ENCODE measurements around the gene VAT1L. TPM values are rescaled to one million over a fixed set of nuclear protein-coding genes. Genes with fewer than 3 reads are reported as not detected.

Gene VAT1L
- polyA plus RNA-seq, 1 of the 3 experiments (the other 2 are of a cell fraction), result 52.5 TPM

- Histone ChIP-seq H4K20me1 (ENCODE audit: insufficient read depth) (no peaks in the 10 kb centered on the region), H3F3A (replicated peaks; ENCODE audit: insufficient read depth) (peaks cover 13% of the 10 kb centered on the region), H3K9me2 (no peaks in the 10 kb centered on the region), H3K79me2 (ENCODE audit: insufficient read depth) (no peaks in the 10 kb centered on the region), H3K27ac (ENCODE audit: low read depth in 2 of 2, low read length in 1 of 2) (no peak overlapping the region), H3K27me3 (ENCODE audit: insufficient read depth) (no peaks in the 10 kb centered on the region), H3K36me3 (replicated peaks in 1 of 2; ENCODE audit: control insufficient read depth in 1 of 2, insufficient read depth in 2 of 2, low read length in 1 of 2) (no peaks in the 10 kb centered on the region), H3K9me3 (no peaks in the 10 kb centered on the region), H3K9ac (no peak overlapping the region), H3K4me3 (ENCODE audit: low read depth in 2 of 2, low read length in 1 of 2) (no peak overlapping the region), H2AFZ (ENCODE audit: low read depth) (no peak overlapping the region), H3K4me1 (ENCODE audit: control insufficient read depth in 1 of 2, insufficient read depth in 2 of 2, low read depth in 1 of 2, low read length in 1 of 2) (peaks cover 0 to under 1% of the 10 kb centered on the region in 2 experiments; a peak in 1 of 4 replicates), H3K4me2 (no peak overlapping the region)
- WGBS (ENCODE audit: low lambda C conversion rate), result 67% methylated on average over 2 of the region's 2 CpGs
- peak; percentile 31 for DNase-seq
- ChIA-PET POLR2A (no interaction called here), CTCF (interaction anchor here (0.7 to 1.0 kb wide), 2 partner anchors 85 to 108 kb away, joined by 3 to 4 read pairs; no protein-coding TSS in a partner anchor)
- TF ChIP-seq FOXM1 (IDR thresholded peaks at IDR 0.05; ENCODE audit: low read depth) (no peak), TEAD4 (IDR thresholded peaks at IDR 0.05; ENCODE audit: borderline replicate concordance, insufficient read depth) (no peak), ELF1 (IDR thresholded peaks at IDR 0.05) (no peak), RAD21 (IDR thresholded peaks at IDR 0.05; ENCODE audit: low read length) (peak; percentile 55), YY1 (IDR thresholded peaks at IDR 0.05; ENCODE audit: low read depth) (no peak), RXRA (IDR thresholded peaks at IDR 0.05; ENCODE audit: borderline replicate concordance, low read depth) (no peak), MXI1 (IDR thresholded peaks at IDR 0.05; ENCODE audit: low read depth, low read length) (no peak), TAF1 (IDR thresholded peaks at IDR 0.05; ENCODE audit: borderline replicate concordance, low read depth, low read length) (no peak), POLR2AphosphoS5 (IDR thresholded peaks at IDR 0.05; ENCODE audit: low read depth, low read length) (no peak), CHD2 (IDR thresholded peaks at IDR 0.05; ENCODE audit: low read length, partially characterized antibody) (no peak), RCOR1 (IDR thresholded peaks at IDR 0.05; ENCODE audit: low read length) (no peak), NRF1 (IDR thresholded peaks at IDR 0.05; ENCODE audit: low read depth, low read length) (no peak), SIN3A (IDR thresholded peaks at IDR 0.05; ENCODE audit: borderline replicate concordance, low read depth, low read length) (no peak), RFX5 (IDR thresholded peaks at IDR 0.05; ENCODE audit: low read length) (no peak), TCF12 (IDR thresholded peaks at IDR 0.05) (no peak), MEF2A (IDR thresholded peaks at IDR 0.05; ENCODE audit: borderline replicate concordance, low read depth) (no peak), SMC3 (IDR thresholded peaks at IDR 0.05; ENCODE audit: low read depth, low read length) (peak; percentile 29; the same call in 1 of the 2 replicates), EZH2phosphoT487 (IDR thresholded peaks at IDR 0.05; ENCODE audit: borderline replicate concordance, low read depth) (no peak)
- TF ChIP-seq, protein P1, sequence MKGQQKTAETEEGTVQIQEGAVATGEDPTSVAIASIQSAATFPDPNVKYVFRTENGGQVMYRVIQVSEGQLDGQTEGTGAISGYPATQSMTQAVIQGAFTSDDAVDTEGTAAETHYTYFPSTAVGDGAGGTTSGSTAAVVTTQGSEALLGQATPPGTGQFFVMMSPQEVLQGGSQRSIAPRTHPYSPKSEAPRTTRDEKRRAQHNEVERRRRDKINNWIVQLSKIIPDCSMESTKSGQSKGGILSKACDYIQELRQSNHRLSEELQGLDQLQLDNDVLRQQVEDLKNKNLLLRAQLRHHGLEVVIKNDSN (IDR thresholded peaks at IDR 0.05; ENCODE audit: borderline replicate concordance, low read depth), result no peak
- TF ChIP-seq, protein P2, sequence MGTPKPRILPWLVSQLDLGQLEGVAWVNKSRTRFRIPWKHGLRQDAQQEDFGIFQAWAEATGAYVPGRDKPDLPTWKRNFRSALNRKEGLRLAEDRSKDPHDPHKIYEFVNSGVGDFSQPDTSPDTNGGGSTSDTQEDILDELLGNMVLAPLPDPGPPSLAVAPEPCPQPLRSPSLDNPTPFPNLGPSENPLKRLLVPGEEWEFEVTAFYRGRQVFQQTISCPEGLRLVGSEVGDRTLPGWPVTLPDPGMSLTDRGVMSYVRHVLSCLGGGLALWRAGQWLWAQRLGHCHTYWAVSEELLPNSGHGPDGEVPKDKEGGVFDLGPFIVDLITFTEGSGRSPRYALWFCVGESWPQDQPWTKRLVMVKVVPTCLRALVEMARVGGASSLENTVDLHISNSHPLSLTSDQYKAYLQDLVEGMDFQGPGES (IDR thresholded peaks at IDR 0.05; ENCODE audit: low read depth, low read length), result no peak
- TF ChIP-seq, protein P3, sequence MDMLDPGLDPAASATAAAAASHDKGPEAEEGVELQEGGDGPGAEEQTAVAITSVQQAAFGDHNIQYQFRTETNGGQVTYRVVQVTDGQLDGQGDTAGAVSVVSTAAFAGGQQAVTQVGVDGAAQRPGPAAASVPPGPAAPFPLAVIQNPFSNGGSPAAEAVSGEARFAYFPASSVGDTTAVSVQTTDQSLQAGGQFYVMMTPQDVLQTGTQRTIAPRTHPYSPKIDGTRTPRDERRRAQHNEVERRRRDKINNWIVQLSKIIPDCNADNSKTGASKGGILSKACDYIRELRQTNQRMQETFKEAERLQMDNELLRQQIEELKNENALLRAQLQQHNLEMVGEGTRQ (IDR thresholded peaks at IDR 0.05; ENCODE audit: borderline replicate concordance, low read depth, low read length), result no peak
- TF ChIP-seq, protein P4, sequence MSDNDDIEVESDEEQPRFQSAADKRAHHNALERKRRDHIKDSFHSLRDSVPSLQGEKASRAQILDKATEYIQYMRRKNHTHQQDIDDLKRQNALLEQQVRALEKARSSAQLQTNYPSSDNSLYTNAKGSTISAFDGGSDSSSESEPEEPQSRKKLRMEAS (IDR thresholded peaks at IDR 0.05; ENCODE audit: low read depth), result no peak
- TF ChIP-seq, protein P5, sequence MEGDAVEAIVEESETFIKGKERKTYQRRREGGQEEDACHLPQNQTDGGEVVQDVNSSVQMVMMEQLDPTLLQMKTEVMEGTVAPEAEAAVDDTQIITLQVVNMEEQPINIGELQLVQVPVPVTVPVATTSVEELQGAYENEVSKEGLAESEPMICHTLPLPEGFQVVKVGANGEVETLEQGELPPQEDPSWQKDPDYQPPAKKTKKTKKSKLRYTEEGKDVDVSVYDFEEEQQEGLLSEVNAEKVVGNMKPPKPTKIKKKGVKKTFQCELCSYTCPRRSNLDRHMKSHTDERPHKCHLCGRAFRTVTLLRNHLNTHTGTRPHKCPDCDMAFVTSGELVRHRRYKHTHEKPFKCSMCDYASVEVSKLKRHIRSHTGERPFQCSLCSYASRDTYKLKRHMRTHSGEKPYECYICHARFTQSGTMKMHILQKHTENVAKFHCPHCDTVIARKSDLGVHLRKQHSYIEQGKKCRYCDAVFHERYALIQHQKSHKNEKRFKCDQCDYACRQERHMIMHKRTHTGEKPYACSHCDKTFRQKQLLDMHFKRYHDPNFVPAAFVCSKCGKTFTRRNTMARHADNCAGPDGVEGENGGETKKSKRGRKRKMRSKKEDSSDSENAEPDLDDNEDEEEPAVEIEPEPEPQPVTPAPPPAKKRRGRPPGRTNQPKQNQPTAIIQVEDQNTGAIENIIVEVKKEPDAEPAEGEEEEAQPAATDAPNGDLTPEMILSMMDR (IDR thresholded peaks at IDR 0.05), result peak; percentile 55
Observed at GRCh38 chr16:77782694-77783093, 5.7 kb upstream of the VAT1L start.
